GM19025 (cell line): ENCODE data around the gene FBXL15.
A peak's percentile ranks its signal among the peaks of the same experiment; 100 is the strongest.

Experiments
- ATAC-seq: cut with Tn5 transposase; IDR thresholded peaks from one replicate; pipeline ENCODE4 v1.9.1; 2021; ENCODE audit warnings: mild to moderate bottlenecking, low read depth, moderate library complexity; ENCODE audit not compliant: unreplicated experiment

Gene FBXL15, protein sequence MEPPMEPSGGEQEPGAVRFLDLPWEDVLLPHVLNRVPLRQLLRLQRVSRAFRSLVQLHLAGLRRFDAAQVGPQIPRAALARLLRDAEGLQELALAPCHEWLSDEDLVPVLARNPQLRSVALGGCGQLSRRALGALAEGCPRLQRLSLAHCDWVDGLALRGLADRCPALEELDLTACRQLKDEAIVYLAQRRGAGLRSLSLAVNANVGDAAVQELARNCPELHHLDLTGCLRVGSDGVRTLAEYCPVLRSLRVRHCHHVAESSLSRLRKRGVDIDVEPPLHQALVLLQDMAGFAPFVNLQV

GRCh38 chr10:102420714-102421506 lies at the start of gene FBXL15:
Gene FBXL15, plus strand, starts transcription at chr10:102420836. Its CDS starts 294 bp downstream, at chr10:102421130.
- ATAC-seq: peak; percentile 75

- no peak for ATAC-seq
Measured at GRCh38 chr10:102371295-102371694, 49.3 kb upstream of the FBXL15 start.

DNA sequence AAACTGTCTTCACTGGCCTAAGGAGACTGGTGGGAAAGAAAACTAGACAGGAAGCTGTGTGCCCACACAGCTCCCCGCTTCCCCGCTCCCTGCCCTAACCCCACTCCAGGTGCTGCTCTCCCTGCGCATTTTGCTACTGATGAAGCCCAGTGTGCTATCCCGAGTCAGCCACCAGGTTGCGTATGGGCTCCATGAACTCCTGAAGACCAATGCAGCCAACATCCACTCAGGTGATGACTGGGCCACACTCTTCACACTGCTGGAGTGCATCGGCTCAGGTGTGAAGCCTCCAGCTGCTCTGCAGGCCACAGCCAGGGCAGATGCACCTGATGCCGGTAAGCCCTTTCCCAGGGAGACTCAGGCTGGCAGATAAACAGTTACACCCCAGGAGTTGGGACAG lies 45.4 kb upstream of the FBXL15 start:
- ATAC-seq: no peak

DNA sequence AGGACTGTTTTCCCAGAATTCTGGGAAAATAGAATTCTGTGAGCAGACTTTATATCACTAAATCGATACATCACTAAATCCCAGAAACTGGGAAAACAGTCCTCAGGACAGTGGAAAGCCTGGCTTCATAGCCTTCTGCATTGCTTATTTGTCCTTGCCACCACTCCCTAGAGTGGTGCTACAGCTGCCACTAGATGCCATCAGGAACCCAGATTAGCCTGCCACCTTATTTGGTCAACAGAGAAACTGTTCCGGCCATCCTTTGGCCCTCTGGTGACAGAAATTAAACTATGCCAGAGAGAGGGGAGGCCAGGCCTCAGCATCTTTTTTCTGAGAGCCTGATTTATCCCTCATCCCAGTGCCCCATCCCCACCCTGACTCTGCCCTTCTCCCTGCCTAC lies 44.8 kb upstream of the FBXL15 start:
- no peak for ATAC-seq

GRCh38 chr10:102376901-102377300 lies 43.7 kb upstream of the FBXL15 start:
- ATAC-seq: no peak

DNA sequence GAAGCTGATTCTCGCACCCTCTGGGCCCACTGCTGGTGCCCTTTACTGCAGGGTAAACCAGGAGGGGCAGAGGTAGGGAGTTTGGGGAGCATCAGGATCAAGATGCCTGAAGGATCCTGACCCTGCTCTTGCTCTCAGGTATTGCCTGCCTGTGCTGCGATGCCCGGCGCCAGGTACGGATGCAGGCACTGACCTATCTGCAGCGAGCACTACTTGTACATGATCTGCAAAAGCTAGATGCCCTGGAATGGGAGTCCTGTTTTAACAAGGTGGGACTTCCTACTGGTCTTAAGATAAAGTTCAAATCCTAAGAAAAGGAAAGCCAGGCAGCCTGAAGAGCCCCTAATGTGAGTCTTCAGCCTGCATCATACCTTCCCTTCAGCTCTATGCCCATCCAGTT lies 41.3 kb upstream of the FBXL15 start:
- ATAC-seq: no peak

- no peak for ATAC-seq
Measured at GRCh38 chr10:102381983-102382382, 38.7 kb upstream of the FBXL15 start.

GRCh38 chr10:102382871-102383270 lies 37.8 kb upstream of the FBXL15 start:
- ATAC-seq: no peak

GRCh38 chr10:102384053-102384452 lies 36.6 kb upstream of the FBXL15 start:
- no peak for ATAC-seq

DNA sequence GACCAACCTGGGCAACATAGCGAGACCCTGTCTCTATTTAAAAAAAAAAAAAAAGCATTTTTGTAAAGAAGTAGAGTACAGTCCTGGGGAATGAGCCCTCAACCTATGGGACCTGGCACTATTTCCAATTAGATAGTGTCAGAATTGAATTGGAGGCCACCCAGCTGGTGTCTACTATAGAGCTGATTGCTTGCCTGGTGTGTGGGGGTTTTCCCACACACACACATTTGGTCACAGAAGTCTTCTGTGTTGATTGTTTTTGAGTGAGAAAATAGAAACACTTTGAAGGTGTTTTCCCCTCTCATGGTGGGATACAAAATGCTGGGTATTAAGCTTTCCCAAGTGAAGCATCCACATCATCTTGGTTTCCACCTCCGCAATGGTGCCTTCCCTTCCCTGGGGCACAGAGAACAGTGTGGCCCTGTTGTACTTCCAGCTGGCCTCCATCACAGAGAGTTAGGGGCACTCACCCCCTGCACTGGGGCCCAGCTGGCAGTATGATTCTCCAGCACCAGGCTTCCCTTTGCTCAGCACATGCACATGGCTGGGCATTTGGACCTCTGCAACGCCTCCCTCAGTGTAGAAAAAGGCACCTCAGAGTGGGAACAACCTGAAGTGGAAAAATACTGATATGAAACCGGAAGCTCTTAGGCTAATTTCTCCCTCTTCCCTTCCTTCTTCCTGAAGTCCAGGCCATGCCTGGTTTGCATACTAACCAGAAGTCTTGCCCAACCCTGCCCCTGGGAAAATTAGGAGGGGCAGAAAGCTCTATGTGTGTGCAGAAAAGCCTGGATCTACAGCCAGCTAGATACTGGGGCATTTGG lies 35.8 kb upstream of the FBXL15 start:
- no peak for ATAC-seq

DNA sequence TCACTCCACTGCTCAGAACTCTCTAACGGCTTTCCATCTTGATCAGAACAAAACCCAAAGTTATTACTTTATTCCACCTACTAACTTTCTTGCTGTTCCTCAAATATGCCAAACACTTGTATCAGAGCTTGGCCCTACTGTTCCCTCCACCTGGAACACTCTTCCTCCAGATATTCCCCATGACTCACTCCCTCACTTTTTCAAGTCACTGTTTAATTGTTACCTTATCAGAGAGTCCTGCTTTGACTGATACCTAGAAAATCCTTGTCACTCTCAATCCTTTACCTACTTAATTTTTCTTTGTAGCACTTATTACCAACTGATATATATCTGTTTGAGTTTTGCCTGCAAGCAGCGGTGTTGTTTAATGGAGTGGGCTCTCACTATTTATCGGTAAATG lies 30.7 kb upstream of the FBXL15 start:
- no peak for ATAC-seq

- no peak for ATAC-seq
Measured at GRCh38 chr10:102392306-102392705, 28.3 kb upstream of the FBXL15 start.

DNA sequence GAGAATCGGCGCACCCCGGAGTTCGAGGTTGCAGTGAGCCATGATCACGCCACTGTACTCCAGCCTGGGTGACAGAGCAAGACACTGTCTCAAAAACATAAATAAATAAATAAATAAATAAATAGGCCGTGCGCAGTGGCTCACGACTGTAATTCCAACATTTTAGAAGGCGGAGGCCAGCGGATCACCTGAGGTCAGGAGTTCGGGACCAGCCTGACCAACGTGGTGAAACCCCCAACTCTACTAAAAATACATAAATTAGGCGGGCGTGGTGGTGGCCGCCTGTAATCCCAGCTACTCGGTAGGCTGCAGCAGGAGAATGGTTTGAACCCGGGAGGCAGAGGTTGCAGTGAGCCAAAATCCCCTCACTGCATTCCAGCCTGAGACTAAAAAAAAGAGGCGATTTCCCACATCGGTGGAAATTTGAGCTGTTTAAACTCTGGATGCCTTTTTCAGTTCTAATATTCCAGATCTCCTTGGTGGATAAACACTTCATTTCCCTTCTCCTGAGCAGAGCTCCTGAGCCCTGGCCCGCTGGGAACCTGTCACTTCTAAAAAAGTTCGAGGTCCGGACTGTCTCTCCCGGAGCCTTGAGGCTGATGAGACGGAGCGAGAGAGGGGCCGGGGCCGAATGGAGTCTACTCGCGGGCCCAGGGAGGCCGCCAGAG lies 27.1 kb upstream of the FBXL15 start:
- no peak for ATAC-seq

- ATAC-seq: peak; percentile 79
Measured at GRCh38 chr10:102394079-102394800, 26.4 kb upstream of the FBXL15 start.

DNA sequence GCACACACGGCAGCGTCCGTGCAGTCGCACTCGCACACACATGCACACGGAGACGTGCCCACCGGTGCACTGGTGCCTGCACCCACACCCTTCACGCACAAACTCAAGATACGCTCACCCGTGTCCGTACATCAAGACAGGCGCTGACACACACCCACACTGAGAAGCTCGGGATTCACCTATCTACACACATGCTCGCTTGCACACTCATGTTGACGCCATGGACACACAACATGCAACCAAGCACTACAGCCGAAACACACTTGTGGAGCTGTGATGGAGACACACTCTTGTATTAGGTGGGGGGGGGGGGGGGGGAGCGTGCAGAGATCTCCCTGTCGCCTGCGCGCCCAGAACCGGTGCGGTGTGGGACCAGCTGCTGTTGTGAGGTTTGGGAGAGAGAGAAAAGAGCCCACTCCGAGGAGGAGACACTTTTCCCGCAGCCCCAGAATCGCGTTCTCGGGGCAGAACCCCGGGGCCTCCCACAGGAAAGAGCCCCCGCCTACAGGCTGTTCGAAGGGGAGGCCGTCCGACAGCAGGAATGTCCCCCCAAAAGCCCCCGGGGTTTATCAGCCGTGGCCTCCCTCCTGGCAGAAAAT lies 25.7 kb upstream of the FBXL15 start:
- ATAC-seq: no peak

DNA sequence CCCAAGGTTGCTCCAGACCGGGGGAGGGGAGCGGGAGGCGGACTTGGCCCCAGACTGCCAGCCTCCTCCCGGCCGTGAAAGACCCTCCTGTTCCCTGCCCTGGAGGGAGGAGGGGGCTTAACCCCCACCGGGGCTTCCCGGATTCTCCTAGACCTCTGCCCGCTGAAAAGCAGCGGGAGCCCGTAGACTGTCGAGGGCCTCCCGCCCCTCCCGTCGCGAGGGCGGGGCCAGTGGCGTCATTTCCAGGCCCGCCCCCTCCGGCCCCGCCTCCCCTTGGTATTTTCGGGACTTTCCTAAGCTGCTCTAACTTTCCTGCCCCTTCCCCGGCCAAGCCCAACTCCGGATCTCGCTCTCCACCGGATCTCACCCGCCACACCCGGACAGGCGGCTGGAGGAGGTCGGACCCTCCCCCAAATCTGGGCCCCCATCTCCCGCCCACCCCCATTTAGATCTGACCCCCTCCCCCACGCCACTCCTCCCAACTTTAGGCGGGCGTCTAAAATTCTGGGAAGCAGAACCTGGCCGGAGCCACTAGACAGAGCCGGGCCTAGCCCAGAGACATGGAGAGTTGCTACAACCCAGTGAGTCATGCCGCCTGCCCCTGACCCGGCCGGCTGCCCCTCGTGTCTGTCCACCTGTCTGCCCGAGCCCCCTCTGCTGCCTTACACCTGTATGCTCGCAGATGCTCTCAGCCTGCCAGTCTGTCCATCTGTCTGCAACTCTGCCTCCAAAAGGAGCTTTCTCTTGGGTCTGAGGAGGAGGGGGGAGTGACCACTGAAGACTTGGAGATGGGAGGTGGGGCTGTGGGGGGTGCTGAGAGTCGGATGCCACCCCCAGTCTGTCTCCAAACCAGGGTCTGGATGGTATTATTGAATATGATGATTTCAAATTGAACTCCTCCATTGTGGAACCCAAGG lies 25.0 kb upstream of the FBXL15 start, which contains the start of gene NFKB2:
NFKB2 (plus strand) TSS at position 306 of the 917 bp plus-strand sequence; CDS start at position 561, 255 bp downstream.
- no peak for ATAC-seq

GRCh38 chr10:102396317-102396650 lies 24.4 kb upstream of the FBXL15 start:
- ATAC-seq: no peak

DNA sequence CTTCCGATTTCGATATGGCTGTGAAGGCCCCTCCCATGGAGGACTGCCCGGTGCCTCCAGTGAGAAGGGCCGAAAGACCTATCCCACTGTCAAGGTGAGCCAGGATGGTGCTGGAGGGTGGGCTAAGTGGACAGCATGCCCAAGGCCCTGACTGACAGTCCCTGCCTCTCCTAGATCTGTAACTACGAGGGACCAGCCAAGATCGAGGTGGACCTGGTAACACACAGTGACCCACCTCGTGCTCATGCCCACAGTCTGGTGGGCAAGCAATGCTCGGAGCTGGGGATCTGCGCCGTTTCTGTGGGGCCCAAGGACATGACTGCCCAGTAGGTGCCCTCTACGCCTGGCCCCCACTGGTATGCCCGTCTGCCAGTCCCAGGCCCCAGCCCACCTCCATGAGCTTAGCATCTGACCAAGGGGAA lies 23.9 kb upstream of the FBXL15 start:
- no peak for ATAC-seq
